NCI-H2171 treated with DMSO at 0.1 percent for 48 hours (cell line): ENCODE measurements around the gene NABP1.

Experiments used
- DNase-seq: peaks from one replicate; lab custom pipeline; 2025; lab: John Stamatoyannopoulos, UW

Gene NABP1

GRCh38 chr2:191680639-191681038 lies 2.7 kb downstream of the NABP1 start:
- no peak for DNase-seq

GRCh38 chr2:191682126-191682525 lies 4.2 kb downstream of the NABP1 start:
- no peak for DNase-seq

- no peak for DNase-seq
Measured at GRCh38 chr2:191686066-191686465, 8.1 kb downstream of the NABP1 start.

GRCh38 chr2:191686729-191687128 lies 8.8 kb downstream of the NABP1 start:
- no peak for DNase-seq

GRCh38 chr2:191687867-191688266 lies 9.9 kb downstream of the NABP1 start:
- DNase-seq, result no peak

GRCh38 chr2:191688934-191689695 lies 11.2 kb downstream of the NABP1 start:
- no peak for DNase-seq

- no peak for DNase-seq
Measured at GRCh38 chr2:191690327-191690726, 12.4 kb downstream of the NABP1 start.

GRCh38 chr2:191691016-191691735 lies 13.2 kb downstream of the NABP1 start:
- DNase-seq, result peak; percentile 48

GRCh38 chr2:191691898-191692297 lies 14.0 kb downstream of the NABP1 start:
- no peak for DNase-seq

- no peak for DNase-seq
Measured at GRCh38 chr2:191692502-191693115, 14.7 kb downstream of the NABP1 start.

GRCh38 chr2:191693166-191693565 lies 15.2 kb downstream of the NABP1 start:
- DNase-seq, result no peak

GRCh38 chr2:191693778-191694177 lies 15.8 kb downstream of the NABP1 start:
- no peak for DNase-seq

GRCh38 chr2:191696001-191696400 lies 18.1 kb downstream of the NABP1 start:
- DNase-seq, result peak; percentile 9

- DNase-seq, result no peak
Measured at GRCh38 chr2:191696966-191697365, 19.0 kb downstream of the NABP1 start.

GRCh38 chr2:191697870-191698269 lies 19.9 kb downstream of the NABP1 start:
- DNase-seq, result no peak

- DNase-seq, result no peak
Measured at GRCh38 chr2:191699341-191699945, 21.5 kb downstream of the NABP1 start.

- no peak for DNase-seq
Measured at GRCh38 chr2:191701029-191701428, 23.1 kb downstream of the NABP1 start.

- DNase-seq, result peak; percentile 92
Measured at GRCh38 chr2:191701696-191702095, 23.8 kb downstream of the NABP1 start.

- no peak for DNase-seq
Measured at GRCh38 chr2:191703079-191703725, 25.3 kb downstream of the NABP1 start.

GRCh38 chr2:191705084-191705483 lies 27.1 kb downstream of the NABP1 start:
- no peak for DNase-seq

- DNase-seq, result no peak
Measured at GRCh38 chr2:191705701-191706100, 27.8 kb downstream of the NABP1 start.

GRCh38 chr2:191706791-191707190 lies 28.9 kb downstream of the NABP1 start:
- DNase-seq, result no peak
